Fibroblast of the aortic adventitia (primary cell): Measurements from ENCODE around the gene EPHB1. TPM values are rescaled to one million over a fixed set of nuclear protein-coding genes. Genes with fewer than 3 reads are reported as not detected.
A peak's percentile ranks its signal among the peaks of the same experiment; 100 is the strongest.

ENCODE experiments used
- DNase-seq: peaks from one replicate; pipeline ENCODE4 v3.0.0-alpha.2; 2010; ENCODE audit warnings: low read depth
- H3K4me3 ChIP-seq: 2 replicates; pipeline ENCODE4 v1.5.1; 2011; ENCODE audit warnings: low read depth, mild to moderate bottlenecking, control low read depth, low read length, moderate library complexity
- CTCF ChIP-seq: IDR thresholded peaks from 2 replicates; pipeline ENCODE4 v1.5.1; 2011; ENCODE audit warnings: mild to moderate bottlenecking, low read length, control low read depth, inconsistent platforms; ENCODE audit not compliant: insufficient read depth
- total RNA-seq: library from RNA; depleted of rRNA; stranded (reverse); fragments of >200 nt; gene quantifications from 2 replicates; pipeline ENCODE4 v1.2.3, GENCODE V29; 2012; ENCODE audit warnings: low replicate concordance

The EPHB1 gene
- total RNA-seq, 1 donor, result 1.2 TPM

GRCh38 chr3:135203026-135203425 is 408.0 kb downstream of the EPHB1 start:
- TF ChIP-seq CTCF, result no peak
- H3K4me3 ChIP-seq, result no peak overlapping the region
- no peak for DNase-seq

GRCh38 chr3:135213213-135213612 is 418.2 kb downstream of the EPHB1 start:
- DNase-seq, result no peak
- H3K4me3 ChIP-seq, result no peak overlapping the region
- TF ChIP-seq CTCF, result no peak

- DNase-seq, result no peak
- TF ChIP-seq CTCF, result no peak
- no peak overlapping the region for H3K4me3 ChIP-seq
Observed at GRCh38 chr3:135213822-135214221, 418.8 kb downstream of the EPHB1 start.

GRCh38 chr3:135214400-135214799 is 419.3 kb downstream of the EPHB1 start:
- TF ChIP-seq CTCF, result no peak
- no peak overlapping the region for H3K4me3 ChIP-seq
- DNase-seq, result no peak

- no peak overlapping the region for H3K4me3 ChIP-seq
- no peak for TF ChIP-seq CTCF
- DNase-seq, result peak; percentile 45
Observed at GRCh38 chr3:135215516-135215915, 420.5 kb downstream of the EPHB1 start.

GRCh38 chr3:135216659-135217058 is 421.6 kb downstream of the EPHB1 start:
- DNase-seq, result no peak
- H3K4me3 ChIP-seq, result no peak overlapping the region
- TF ChIP-seq CTCF, result no peak

- DNase-seq, result no peak
- no peak for TF ChIP-seq CTCF
- no peak overlapping the region for H3K4me3 ChIP-seq
Observed at GRCh38 chr3:135217730-135218129, 422.7 kb downstream of the EPHB1 start.
